ENCODE results near the gene C9orf50. TPM values are rescaled to one million over a fixed set of nuclear protein-coding genes. Genes with fewer than 3 reads are reported as not detected.

Gene C9orf50
- total RNA-seq, 1 experiment from 2014 or later, result not detected

GRCh38 chr9:129646654-129647053 lies 25.8 kb upstream of the C9orf50 start:
- no peak overlapping the region for H3K27ac ChIP-seq (ENCODE audit: insufficient read length, low read depth, low read length)
- Mint-ChIP-seq H3K36me3 (ENCODE audit: insufficient read depth in 1 of 3, low read depth in 3 of 3) (no peaks in the 10 kb centered on the region; a peak in 1 of 7 replicates), H3K9me3 (no peaks in the 10 kb centered on the region; a peak in 2 of 5 replicates), H3K4me3 (no peak overlapping the region), H3K27ac (peak overlapping the region in 2 of 3 experiments; percentile 13 to 42; a peak in 2 of 7 replicates), H3K27me3 (ENCODE audit: low read depth) (peaks cover 2% of the 10 kb centered on the region; the same call in 1 of the 2 replicates), H3K4me1 (peaks cover 0 to 3% of the 10 kb centered on the region in 2 experiments; a peak in 1 of 4 replicates)
- H2BK12ac ChIP-seq (ENCODE audit: insufficient read length, low read depth, low read length), result no peak overlapping the region
- no peaks in the 10 kb centered on the region for H4K20me1 ChIP-seq (ENCODE audit: control insufficient read depth, insufficient read depth, insufficient read length)
- H3K79me2 ChIP-seq (ENCODE audit: insufficient read depth, low read length), result no peaks in the 10 kb centered on the region; the same call in 1 of the 2 replicates
- no peaks in the 10 kb centered on the region for H3K4me1 ChIP-seq (ENCODE audit: insufficient read depth, low read length)
- no peak overlapping the region for H4K8ac ChIP-seq (replicated peaks; ENCODE audit: insufficient read length, low read depth, low read length)
- H3K18ac ChIP-seq (ENCODE audit: insufficient read length, low read depth, low read length), result no peak overlapping the region
- H3K23me2 ChIP-seq (ENCODE audit: insufficient read length, low read depth, low read length, poor library complexity, severe bottlenecking), result peaks cover 4% of the 10 kb centered on the region
- no peak overlapping the region for H3K4me2 ChIP-seq (ENCODE audit: insufficient read depth, insufficient read length, low read length)
- H3K9ac ChIP-seq (ENCODE audit: extremely low read depth, insufficient read length, low read length), result no peak overlapping the region
- no peak overlapping the region for H2BK120ac ChIP-seq (ENCODE audit: low read depth, low read length, poor library complexity, severe bottlenecking)
- no peak overlapping the region for H2AK5ac ChIP-seq (ENCODE audit: insufficient read length, low read length)
- no peak overlapping the region for H3K23ac ChIP-seq (ENCODE audit: insufficient read length, low read depth, low read length)
- H2BK20ac ChIP-seq (ENCODE audit: low read depth, low read length, poor library complexity, severe bottlenecking), result no peak overlapping the region
- H2BK5ac ChIP-seq (ENCODE audit: insufficient read length, low read length), result no peak overlapping the region
- no peak overlapping the region for H3T11ph ChIP-seq (ENCODE audit: low read length)
- no peak overlapping the region for H4K91ac ChIP-seq (ENCODE audit: insufficient read length, low read depth, low read length)
- no peak for TF ChIP-seq CTCF (conservative IDR thresholded peaks at IDR 0.05)
- WGBS (ENCODE audit: extremely low coverage, insufficient read length, low lambda C conversion rate), result no CpG with 5 or more reads among the region's 7 CpGs
- no peak overlapping the region for H3K56ac ChIP-seq (ENCODE audit: insufficient read length, low read depth, low read length)
- no peak for DNase-seq
- H3K14ac ChIP-seq (ENCODE audit: insufficient read depth, low read length), result no peak overlapping the region
- H2AFZ ChIP-seq (ENCODE audit: low read length), result no peak overlapping the region
- no peak overlapping the region for H4K5ac ChIP-seq (ENCODE audit: insufficient read length, low read depth, low read length)
- H3K9me3 ChIP-seq (ENCODE audit: control insufficient read depth, low read depth, low read length), result no peaks in the 10 kb centered on the region
- no peak overlapping the region for H3K4ac ChIP-seq (ENCODE audit: low read depth, low read length)
- H3K27me3 ChIP-seq (ENCODE audit: insufficient read depth, low read length), result no peaks in the 10 kb centered on the region
- H2BK15ac ChIP-seq (ENCODE audit: low read depth, low read length), result no peak overlapping the region
- no peaks in the 10 kb centered on the region for H3K79me1 ChIP-seq (ENCODE audit: insufficient read depth, low read depth, low read length, poor library complexity, severe bottlenecking)

Data from H9 (cell line).